IMR-90 (cell line): ENCODE results near the gene TRNAU1AP. TPM values are rescaled to one million over a fixed set of nuclear protein-coding genes. Genes with fewer than 3 reads are reported as not detected.
"Not testable (repeated sequence)": the region's sequence is repeated elsewhere in the genome, so short reads cannot be mapped to it uniquely, and the experiment has no call there.

Experiments used
- ATAC-seq: fragments of 200-7000 bp; cut with Tn5 transposase; 2 replicates; pipeline ENCODE4 v1.9.1; 2020; ENCODE audit warnings: low read depth, mild to moderate bottlenecking, moderate library complexity
- BruUV-seq: library from RNA; stranded (reverse); fragments of 400-500 nt; replicated peaks from 2 replicates; lab custom pipeline; 2021; lab: Mats Ljungman, UMichigan
- CTCF ChIA-PET: fragments of 300-600 bp; formaldehyde crosslinking; extraction: SDS; loops from one replicate; lab custom pipeline; 2021; ENCODE audit warnings: antibody characterized with exemption; lab: Yijun Ruan, JAX
- POLR2A ChIA-PET: fragments of 300-600 bp; sonication (Branson Sonifier 250); formaldehyde crosslinking; loops from one replicate; lab custom pipeline; 2022; ENCODE audit warnings: antibody characterized with exemption; ENCODE audit not compliant: unreplicated experiment; lab: Charles Lee
- DNase-seq: peaks from one replicate; pipeline ENCODE4 v3.0.0; 2013
- H2AFZ ChIP-seq: replicated peaks from 2 replicates; pipeline ENCODE3; 2013; ENCODE audit warnings: low read length, mild to moderate bottlenecking; ENCODE audit not compliant: poor library complexity
- H2AK5ac ChIP-seq: 2 replicates; pipeline ENCODE4 v1.6.1; 2013; ENCODE audit warnings: low read depth, low read length, inconsistent platforms
- H2AK9ac ChIP-seq: replicated peaks from 2 replicates; pipeline ENCODE3; 2013; ENCODE audit warnings: mild to moderate bottlenecking, low read depth, low read length, moderate library complexity; ENCODE audit not compliant: poor library complexity
- H2BK120ac ChIP-seq: 2 replicates; pipeline ENCODE4 v1.6.1; 2013; ENCODE audit warnings: low read depth, low read length, inconsistent platforms
- H2BK15ac ChIP-seq: 3 replicates; pipeline ENCODE4 v1.6.1; 2013; ENCODE audit warnings: low read depth, low read length, inconsistent platforms
- H2BK20ac ChIP-seq: 2 replicates; pipeline ENCODE4 v1.6.1; 2013; ENCODE audit warnings: low read depth, mild to moderate bottlenecking, inconsistent platforms, low read length, moderate library complexity
- H2BK5ac ChIP-seq: 2 replicates; pipeline ENCODE4 v1.6.1; 2013; ENCODE audit warnings: mild to moderate bottlenecking, low read depth, low read length, inconsistent platforms; ENCODE audit not compliant: poor library complexity, severe bottlenecking
- H3K14ac ChIP-seq: replicated peaks from 2 replicates; pipeline ENCODE4 v1.6.1; 2013; ENCODE audit warnings: low read depth, low read length, inconsistent platforms
- H3K18ac ChIP-seq: 2 replicates; pipeline ENCODE4 v1.6.1; 2013; ENCODE audit warnings: low read depth, low read length, control low read depth
- H3K23ac ChIP-seq: 2 replicates; pipeline ENCODE4 v1.6.1; 2013; ENCODE audit warnings: low read depth, low read length, inconsistent platforms
- H3K27ac ChIP-seq: 2 replicates; pipeline ENCODE4 v1.5.1; 2013; ENCODE audit warnings: mild to moderate bottlenecking, control low read depth, low read length; ENCODE audit not compliant: insufficient read depth
- H3K27me3 ChIP-seq: 2 replicates; pipeline ENCODE4 v1.6.1; 2013; ENCODE audit warnings: low read length; ENCODE audit not compliant: control insufficient read depth, insufficient read depth
- H3K36me3 ChIP-seq: 2 replicates; pipeline ENCODE4 v1.6.1; 2013; ENCODE audit warnings: low read length, mixed read lengths; ENCODE audit not compliant: control insufficient read depth, insufficient read depth
- H3K4ac ChIP-seq: 2 replicates; pipeline ENCODE4 v1.6.1; 2013; ENCODE audit warnings: low read depth, low read length, inconsistent platforms
- H3K4me1 ChIP-seq: 2 replicates; pipeline ENCODE4 v1.6.1; 2013; ENCODE audit warnings: low read length, mixed read lengths; ENCODE audit not compliant: control insufficient read depth, insufficient read depth
- H3K4me2 ChIP-seq: 2 replicates; pipeline ENCODE4 v1.6.1; 2013; ENCODE audit warnings: low read depth, mild to moderate bottlenecking, control low read depth, low read length, moderate library complexity
- H3K4me3 ChIP-seq: 2 replicates; pipeline ENCODE4 v1.5.1; 2013; ENCODE audit warnings: low read depth, mild to moderate bottlenecking, control low read depth, low read length, moderate library complexity; ENCODE audit not compliant: insufficient read depth
- H3K56ac ChIP-seq: 2 replicates; pipeline ENCODE4 v1.6.1; 2013; ENCODE audit warnings: low read length, inconsistent platforms; ENCODE audit not compliant: insufficient read depth; ENCODE audit errors: extremely low read depth
- H3K79me1 ChIP-seq, 2 experiments: 2 replicates each; pipeline ENCODE4 v1.6.1; 2013; ENCODE audit warnings: low read length in 2 of 2, inconsistent platforms in 1 of 2, low read depth in 1 of 2
- H3K9ac ChIP-seq: 2 replicates; pipeline ENCODE4 v1.6.1; 2013; ENCODE audit warnings: low read depth, low read length, control low read depth
- H3K9me1 ChIP-seq: 2 replicates; pipeline ENCODE4 v1.6.1; 2013; ENCODE audit warnings: low read length, inconsistent platforms; ENCODE audit not compliant: insufficient read depth
- H3K9me3 ChIP-seq: 2 replicates; pipeline ENCODE4 v1.6.1; 2013; ENCODE audit warnings: low read length; ENCODE audit not compliant: control insufficient read depth, insufficient read depth
- H4K20me1 ChIP-seq: 2 replicates; pipeline ENCODE4 v1.6.1; 2013; ENCODE audit warnings: low read length, inconsistent platforms; ENCODE audit not compliant: insufficient read depth
- H4K5ac ChIP-seq: 2 replicates; pipeline ENCODE4 v1.6.1; 2013; ENCODE audit warnings: mild to moderate bottlenecking, low read depth, low read length, control low read depth
- H4K8ac ChIP-seq, 2 experiments: 2 replicates each; pipeline ENCODE4 v1.6.1; 2013; ENCODE audit warnings: low read depth in 2 of 2, low read length in 2 of 2, control low read depth in 1 of 2, inconsistent platforms in 1 of 2
- H4K91ac ChIP-seq: 2 replicates; pipeline ENCODE4 v1.6.1; 2013; ENCODE audit warnings: low read depth, low read length, inconsistent platforms; ENCODE audit not compliant: insufficient read depth
- CHD1 ChIP-seq: IDR thresholded peaks from 2 replicates; pipeline ENCODE4 v1.6.1; 2012; ENCODE audit warnings: low read depth, low read length, improper control_type of control experiment
- USF2 ChIP-seq: fragments of 150-350 bp; IDR thresholded peaks from 2 replicates; pipeline ENCODE4 v1.6.1; 2017; ENCODE audit warnings: mild to moderate bottlenecking, antibody characterized with exemption, low read length, low read depth
- WGBS, 2 experiments: methylation state at CpG; one replicate each; pipeline versions ENCODE4 v1.1.5 to v1.1.7; 2013; ENCODE audit warnings: missing lambda C conversion rate in 2 of 2; ENCODE audit not compliant: insufficient read length in 1 of 2; ENCODE audit errors: extremely low coverage in 2 of 2; 5-methylcytosine and 5-hydroxymethylcytosine counted together
- dilution Hi-C: fragments of 300-500 bp; cut with HindIII; formaldehyde crosslinking; loops from one replicate; pipeline ENCODE4 v1.14.3; 2018; ENCODE audit warnings: low sequenced_read_pairs; ENCODE audit not compliant: unreplicated experiment
- in situ Hi-C: fragments of 300-500 bp; cut with MboI; formaldehyde crosslinking; loops from 3 replicates; pipeline ENCODE4 v1.14.3; 2019; ENCODE audit warnings: low sequenced_read_pairs, inconsistent platforms, mixed read lengths
- intact Hi-C: fragments of 100-400 bp; cut with micrococcal nuclease; formaldehyde crosslinking; loops from 2 replicates; pipeline ENCODE4 v1.10.0; 2022
- polyA plus RNA-seq, 3 experiments: library from polyadenylated mRNA; depleted of rRNA; stranded (reverse); fragments of >200 nt; gene quantifications; 2 replicates each; pipeline ENCODE4 v1.2.3, GENCODE V29; 2012; ENCODE audit warnings: low replicate concordance in 1 of 3
- total RNA-seq: library from RNA; depleted of rRNA; stranded (reverse); fragments of >200 nt; gene quantifications from 2 replicates; pipeline ENCODE4 v1.2.3, GENCODE V29; 2012

Gene TRNAU1AP
- total and polyA plus RNA-seq, 2 of the 4 experiments (the other 2 are of a cell fraction) = 23.3 to 23.8 TPM

- Histone ChIP-seq H2BK15ac (no peak overlapping the region; the same call in 2 of the 3 replicates), H3K4me2 (peak overlapping the region; percentile 84), H3K9ac (peak overlapping the region; percentile 70), H2AFZ (peak overlapping the region; percentile 93), H2BK20ac (no peak overlapping the region), H4K5ac (peak overlapping the region; percentile 7; the same call in 1 of the 2 replicates), H3K56ac (peak overlapping the region; percentile 56), H3K36me3 (peaks cover 31% of the 10 kb centered on the region), H4K91ac (peak overlapping the region; percentile 48; the same call in 1 of the 2 replicates), H4K8ac (peak overlapping the region; percentile 37 to 76), H2AK5ac (no peak overlapping the region), H3K9me1 (peaks cover 7% of the 10 kb centered on the region; the same call in 1 of the 2 replicates), H3K23ac (peak overlapping the region; percentile 54), H4K20me1 (peaks cover 43% of the 10 kb centered on the region), H3K18ac (no peak overlapping the region), H3K4me1 (peaks cover 6% of the 10 kb centered on the region; the same call in 1 of the 2 replicates), H3K4me3 (peak overlapping the region; percentile 79), H3K14ac (peak overlapping the region; percentile 45), H3K9me3 (no peaks in the 10 kb centered on the region), H2BK120ac (peak overlapping the region; percentile 41; the same call in 1 of the 2 replicates), H3K4ac (peak overlapping the region; percentile 64), H2BK5ac (peak overlapping the region; percentile 53), H3K79me1 (peaks cover 13 to 35% of the 10 kb centered on the region in 2 experiments), H3K27me3 (no peaks in the 10 kb centered on the region), H3K27ac (peak overlapping the region; percentile 75), H2AK9ac (peak overlapping the region; percentile 53)
- ChIA-PET POLR2A (interaction anchor here (0.6 to 1.5 kb wide), 5 partner anchors 19 to 498 kb away, joined by 3 to 6 read pairs (median 4); no protein-coding TSS in a partner anchor), CTCF (interaction anchor here (1.0 to 1.7 kb wide), 2 partner anchors 20 to 222 kb away, joined by 3 to 6 read pairs; no protein-coding TSS in a partner anchor)
- TF ChIP-seq CHD1 (no peak), USF2 (no peak)
- in situ Hi-C loops = no loop called here
- ATAC-seq = peak; percentile 34
- WGBS, 2 experiments = no CpG with 5 or more reads among the region's 10 CpGs
- no TSS peak for BruUV-seq
- intact Hi-C loops = loop anchor here (5.0 kb wide), 1 partner anchor 65 kb away; no protein-coding TSS in a partner anchor
- no peak for DNase-seq
- dilution Hi-C loops = no loop called here
These were observed 29.3 kb downstream of the TRNAU1AP start for GRCh38 chr1:28582248-28582615.

- H4K8ac ChIP-seq, H3K4me2 ChIP-seq, H3K56ac ChIP-seq, H3K23ac ChIP-seq, H2AK9ac ChIP-seq, H2BK5ac ChIP-seq, H3K14ac ChIP-seq, ATAC-seq, H3K18ac ChIP-seq, intact Hi-C loops, H3K9me3 ChIP-seq, H2BK15ac ChIP-seq, DNase-seq, H4K20me1 ChIP-seq, in situ Hi-C loops, H3K79me1 ChIP-seq, POLR2A ChIA-PET, H2AK5ac ChIP-seq, dilution Hi-C loops, H3K36me3 ChIP-seq, H3K9ac ChIP-seq, H2BK20ac ChIP-seq, CTCF ChIA-PET, H3K27me3 ChIP-seq, H2AFZ ChIP-seq, H3K4ac ChIP-seq, H3K9me1 ChIP-seq, H3K4me1 ChIP-seq, H4K5ac ChIP-seq, H4K91ac ChIP-seq, H3K4me3 ChIP-seq, H3K27ac ChIP-seq, H2BK120ac ChIP-seq, BruUV-seq: not testable (repeated sequence)
- 95% methylated on average over 4 of the region's 19 CpGs; no CpG with 5 or more reads in 1 of the 2 experiments for WGBS, 2 experiments
These were observed 33.9 kb downstream of the TRNAU1AP start for GRCh38 chr1:28586585-28587391.
